SHP77 treated with DMSO at 0.1 percent for 48 hours (cell line): Measurements from ENCODE around the gene DNAJC5.
"Not testable (repeated sequence)": the region's sequence is repeated elsewhere in the genome, so short reads cannot be mapped to it uniquely, and the experiment has no call there.

Experiments used
- DNase-seq: peaks from one replicate; lab custom pipeline; 2025; lab: John Stamatoyannopoulos, UW

The DNAJC5 gene

DNA sequence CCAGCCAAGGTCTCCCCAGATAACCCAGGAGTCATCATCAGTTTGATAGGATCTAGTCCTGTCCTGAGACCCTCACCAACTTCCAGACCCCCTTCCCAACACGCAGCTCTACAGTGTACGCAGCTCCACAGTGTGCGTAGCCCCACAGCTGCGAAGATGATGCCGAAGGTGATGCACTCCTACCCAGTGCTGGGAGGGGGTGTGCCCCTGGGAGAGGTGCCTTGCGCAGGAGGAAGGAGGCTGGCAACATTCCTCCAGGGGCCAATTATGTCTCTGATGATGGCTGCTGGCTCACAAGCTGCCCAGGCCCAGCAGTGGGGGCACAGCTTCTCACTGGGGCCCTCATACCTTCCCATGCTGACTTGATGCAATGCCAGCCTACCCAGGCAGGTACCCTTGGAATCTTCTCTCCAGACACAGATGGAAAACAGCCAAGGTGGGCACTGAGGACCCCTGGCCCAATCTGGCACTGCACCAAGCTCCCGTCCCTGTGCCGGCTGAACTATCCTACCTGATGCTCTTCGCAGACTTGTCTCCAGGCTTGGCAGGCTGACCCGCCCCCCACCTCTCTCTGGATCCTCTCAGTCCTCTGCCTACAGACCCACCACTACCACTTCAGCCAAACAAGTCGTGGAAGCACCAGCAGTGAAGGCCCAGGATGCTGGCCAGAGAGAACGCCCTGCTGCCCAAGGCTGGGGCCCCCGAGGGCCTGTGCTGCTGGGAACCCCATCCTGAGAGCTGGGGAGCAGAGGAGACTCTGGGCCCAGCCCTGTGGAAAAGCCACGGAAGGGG lies 73.4 kb downstream of the DNAJC5 start:
- no peak for DNase-seq

- no peak for DNase-seq
Measured at GRCh38 chr20:63968928-63969760, 74.2 kb downstream of the DNAJC5 start.

- no peak for DNase-seq
Measured at GRCh38 chr20:63969838-63970713, 75.2 kb downstream of the DNAJC5 start, which contains the start of gene ZNF512B. Gene ZNF512B, minus strand, starts transcription at chr20:63969930. Its CDS starts 1,980 bp downstream, at chr20:63967950.

- no peak for DNase-seq
Measured at GRCh38 chr20:63970714-63971431, 75.9 kb downstream of the DNAJC5 start.

DNA sequence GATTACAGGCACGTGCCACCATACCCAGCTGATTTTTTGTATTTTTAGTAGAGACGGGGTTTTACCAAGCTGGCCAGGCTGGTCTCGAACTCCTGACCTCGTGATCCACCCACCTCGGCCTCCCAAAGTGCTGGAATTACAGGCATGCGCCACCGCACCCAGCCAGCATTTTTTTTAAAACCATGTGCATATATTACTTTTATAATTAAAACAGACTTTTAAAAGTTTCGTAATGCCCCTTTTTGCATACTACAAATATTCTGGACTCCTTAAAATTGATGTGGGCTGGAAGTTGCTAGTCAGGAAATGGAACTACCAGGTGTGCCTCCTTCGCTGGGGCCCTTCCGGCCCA lies 77.0 kb downstream of the DNAJC5 start:
- not testable (repeated sequence) for DNase-seq

DNA sequence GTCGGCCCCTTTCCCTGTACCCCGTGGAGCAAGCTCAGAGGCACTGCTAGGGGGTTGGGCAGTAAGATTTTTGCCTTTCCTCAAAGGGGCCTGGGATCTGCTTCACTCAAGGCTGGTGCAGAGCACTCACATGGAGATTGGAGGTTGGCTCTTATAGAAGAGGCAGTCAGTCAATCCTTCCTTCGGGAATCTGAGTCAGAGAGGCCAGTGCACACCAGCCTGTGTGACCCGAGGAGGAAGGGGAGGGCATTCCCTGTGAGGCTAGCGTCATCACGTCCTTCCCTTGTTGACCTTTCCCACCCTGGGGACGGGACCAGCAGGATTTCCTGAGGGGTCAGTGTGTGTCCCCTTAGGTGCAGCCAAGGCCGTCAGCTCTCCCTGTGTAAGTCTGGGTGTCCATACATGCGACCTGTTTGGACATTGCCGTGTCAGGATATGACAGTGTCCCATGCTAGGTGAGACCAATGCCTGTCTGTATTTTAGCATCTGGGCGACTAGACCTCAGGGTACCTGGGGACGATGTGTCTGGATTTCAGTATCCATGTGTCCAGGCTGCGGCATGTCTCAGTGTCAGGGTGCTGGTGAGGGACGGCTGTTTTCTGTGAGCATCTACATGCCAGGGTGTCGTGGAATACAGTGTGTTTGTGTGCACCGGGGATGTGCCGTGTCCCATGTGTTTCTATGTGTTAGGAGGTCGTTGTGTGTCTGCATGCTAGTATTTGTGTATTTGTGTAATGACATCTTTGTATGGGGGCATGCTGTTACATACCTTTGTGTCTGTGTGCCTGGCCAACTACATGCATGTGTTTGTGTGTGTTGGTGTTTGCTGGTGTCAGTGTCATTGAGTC lies 77.6 kb downstream of the DNAJC5 start:
- DNase-seq: no peak

DNA sequence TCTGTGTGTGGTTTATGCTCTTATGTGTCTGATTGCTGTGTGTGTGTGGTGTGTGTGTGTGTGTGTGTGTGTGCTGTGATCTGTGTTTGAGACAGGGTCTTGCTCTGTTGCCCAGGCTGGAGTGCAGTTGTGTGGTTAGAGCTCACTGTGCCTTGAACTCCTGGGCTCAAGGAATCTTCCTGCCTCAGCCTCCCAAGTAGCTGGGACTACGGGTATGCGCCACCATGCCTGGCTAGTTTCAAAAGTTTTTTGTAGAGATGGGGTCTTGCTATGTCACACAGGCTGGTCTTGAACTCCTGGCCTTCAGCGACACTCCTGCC lies 78.2 kb downstream of the DNAJC5 start:
- DNase-seq: no peak

DNA sequence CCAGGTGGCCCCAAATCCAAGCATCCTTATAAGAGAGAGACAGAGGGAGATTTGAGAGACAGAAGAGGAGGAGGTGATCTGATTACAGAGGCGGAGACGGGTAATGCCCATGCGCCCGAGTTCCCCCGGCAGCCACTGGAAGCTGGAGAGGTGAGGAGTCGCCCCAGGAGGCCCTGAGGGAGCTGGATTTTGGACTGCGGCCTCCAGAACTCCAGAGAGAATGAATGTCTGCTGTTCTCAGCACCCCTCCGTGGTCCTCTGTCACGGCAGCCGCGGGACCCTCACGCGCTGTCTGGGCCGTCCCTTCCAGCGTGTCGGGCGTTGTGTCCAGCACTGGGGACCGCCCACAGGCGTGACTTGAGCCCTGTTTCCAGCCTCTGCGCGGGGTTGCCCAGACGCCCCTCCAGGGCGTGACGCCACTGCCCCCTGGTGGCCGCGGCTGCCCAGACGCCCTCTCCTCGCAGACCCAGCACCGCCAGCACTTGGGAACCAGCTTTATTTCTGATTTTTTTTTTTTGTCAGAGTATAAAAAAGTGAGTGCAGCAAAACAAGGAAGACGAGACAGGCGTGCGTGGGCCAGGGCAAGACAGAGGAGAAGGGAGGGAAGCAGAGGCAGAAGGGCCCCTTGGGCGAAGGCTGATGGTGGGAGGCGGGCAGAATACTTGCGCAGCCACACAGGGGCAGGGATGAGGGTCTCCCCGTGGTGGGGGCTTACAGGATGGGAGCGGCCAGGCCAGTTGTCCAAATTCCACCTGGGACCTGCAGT lies 78.9 kb downstream of the DNAJC5 start:
- DNase-seq: peak; percentile 27

- peak; percentile 94 for DNase-seq
Measured at GRCh38 chr20:63974402-63975200, 79.7 kb downstream of the DNAJC5 start.

DNA sequence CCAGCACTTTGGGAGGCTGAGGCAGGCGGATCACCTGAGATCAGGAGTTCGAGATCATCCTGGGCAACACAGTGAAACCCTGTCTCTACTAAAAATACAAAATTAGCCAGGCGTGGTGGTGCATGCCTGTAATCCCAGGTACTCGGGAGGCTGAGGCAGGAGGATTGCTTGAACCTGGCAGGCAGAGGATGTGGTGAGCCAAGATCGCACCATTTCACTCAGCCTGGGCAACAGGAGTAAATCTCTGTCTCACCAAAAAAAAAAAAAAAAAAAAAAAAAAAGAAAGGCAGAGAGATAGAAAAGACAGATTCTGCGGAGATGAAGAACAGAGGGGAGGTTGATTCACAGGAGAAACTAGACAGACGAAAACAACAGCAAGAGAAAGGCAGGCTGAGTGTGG lies 81.6 kb downstream of the DNAJC5 start:
- DNase-seq: not testable (repeated sequence)

DNA sequence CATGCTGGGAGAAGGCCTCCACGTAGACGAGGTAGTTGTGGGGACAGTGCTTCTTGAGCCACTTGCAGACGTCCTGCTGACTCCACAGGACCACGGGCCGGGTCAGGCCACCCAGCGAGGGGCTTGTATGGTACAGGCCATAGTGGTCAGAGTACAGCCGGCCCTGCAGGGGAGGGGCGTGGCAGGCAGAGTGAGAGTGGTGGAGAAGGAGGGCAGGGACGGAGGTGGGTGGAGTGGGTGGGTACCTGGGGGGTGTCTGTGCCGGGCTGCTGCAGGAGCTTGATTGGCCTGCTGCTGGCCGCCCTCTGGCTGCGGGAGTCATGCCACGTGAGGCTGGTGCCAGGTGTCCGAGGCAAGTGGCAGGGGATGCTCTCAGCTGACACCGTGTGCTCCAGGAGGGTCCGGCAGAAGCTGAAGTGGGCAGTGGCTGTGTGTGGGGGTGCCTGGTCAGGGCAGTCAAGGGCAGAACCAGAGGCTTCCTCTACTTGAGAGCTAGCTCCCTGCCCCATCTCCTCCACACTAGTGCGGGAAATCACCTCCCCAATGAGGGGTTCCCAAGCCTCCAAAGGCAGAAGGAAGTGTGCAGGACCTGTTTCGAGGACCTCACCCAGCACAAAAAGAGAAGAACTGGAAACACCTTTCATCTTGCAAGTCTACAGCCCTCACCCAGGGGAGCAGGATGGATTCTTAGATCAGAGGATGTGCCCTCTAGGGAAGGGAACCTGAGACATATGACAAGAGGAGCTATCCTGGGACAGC lies 82.2 kb downstream of the DNAJC5 start:
- no peak for DNase-seq

- DNase-seq: no peak
Measured at GRCh38 chr20:63977739-63978276, 82.9 kb downstream of the DNAJC5 start.

DNA sequence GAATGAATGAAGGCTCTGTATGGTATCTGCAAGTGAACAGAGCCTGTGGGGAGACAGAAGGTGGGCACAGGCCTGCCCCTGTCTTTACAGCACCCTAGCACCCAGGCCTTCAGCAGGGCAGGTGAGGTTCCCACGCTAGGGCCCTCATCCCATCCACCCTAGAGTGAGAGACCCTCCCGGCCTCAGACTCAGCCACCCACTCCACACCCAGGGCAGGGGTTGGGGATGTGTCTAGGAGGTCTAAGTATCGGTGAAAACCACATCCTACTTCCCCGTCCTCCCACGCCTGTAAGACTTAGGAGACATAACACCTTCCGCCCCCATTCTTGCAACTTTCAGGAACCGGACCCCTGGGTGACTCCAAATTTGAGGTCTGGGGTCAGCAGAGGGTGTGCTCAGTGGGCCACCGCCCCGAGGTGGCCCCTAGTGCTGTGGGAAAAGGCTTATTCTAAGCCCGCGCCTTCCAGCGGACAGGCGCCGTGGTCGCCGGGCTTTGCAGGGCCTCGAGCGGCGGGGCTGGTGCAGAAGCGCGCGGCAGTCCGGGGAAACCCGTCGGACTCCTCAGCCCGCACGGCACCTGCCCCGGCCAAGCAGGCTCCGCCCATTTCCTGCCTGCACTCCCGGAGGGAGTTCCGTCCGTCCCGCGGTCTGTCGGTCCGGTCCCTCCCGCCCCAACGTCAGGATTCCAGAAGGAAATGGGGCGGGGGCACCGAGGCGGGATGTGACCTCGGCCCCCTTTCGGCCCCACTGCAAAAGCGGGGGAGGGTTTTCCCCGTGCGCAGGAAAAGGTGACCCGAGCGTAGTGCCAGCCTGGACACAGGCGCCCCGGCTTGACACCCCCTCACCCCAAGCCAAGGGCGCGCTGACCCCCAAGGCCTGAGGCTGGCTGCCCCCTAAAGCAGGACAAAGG lies 83.6 kb downstream of the DNAJC5 start:
- DNase-seq: peak; percentile 77

DNA sequence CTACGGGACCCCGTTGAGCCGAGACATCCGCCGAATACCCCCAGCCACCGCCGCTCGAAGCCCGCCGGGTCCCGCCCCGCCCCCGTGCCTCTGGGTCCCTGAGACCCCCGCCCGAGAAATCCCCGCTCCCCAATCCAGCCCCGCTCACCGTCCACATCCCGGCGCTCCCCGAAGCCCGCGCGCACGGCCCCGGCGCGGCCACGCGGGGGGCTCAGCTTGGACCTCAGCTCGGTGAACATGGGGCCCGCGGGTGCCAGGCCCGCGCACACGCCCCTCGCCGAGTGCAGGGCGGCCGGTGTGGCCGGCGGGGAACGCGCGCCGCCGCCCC lies 84.3 kb downstream of the DNAJC5 start:
- DNase-seq: no peak

GRCh38 chr20:63979557-63980316 lies 84.8 kb downstream of the DNAJC5 start, which contains the start of gene SAMD10:
Gene SAMD10, minus strand, starts transcription at chr20:63979642. Its CDS starts 175 bp downstream, at chr20:63979467.
- peak; percentile 83 for DNase-seq

DNA sequence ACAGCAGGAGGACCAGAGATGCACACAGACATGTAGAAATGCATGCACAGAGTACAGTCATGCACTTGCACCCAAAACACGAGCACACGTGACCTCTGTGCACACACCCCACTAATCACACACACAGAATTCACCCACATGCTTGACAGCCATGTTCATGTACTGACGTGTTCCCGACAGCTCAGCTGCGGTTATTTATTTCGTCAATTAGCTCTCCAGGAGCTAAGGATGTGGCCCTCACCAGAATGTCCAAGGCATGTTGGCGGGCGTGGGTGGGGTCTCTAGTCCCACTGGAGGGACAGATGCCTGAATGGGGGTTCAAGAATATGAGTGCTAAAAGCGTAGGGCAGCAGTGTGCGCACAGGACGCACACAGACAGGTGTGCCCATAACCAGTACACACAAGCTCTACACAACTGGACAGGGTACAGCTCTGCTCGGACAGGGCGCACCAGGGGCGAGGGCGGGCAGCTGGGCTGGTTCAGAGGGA lies 85.4 kb downstream of the DNAJC5 start:
- no peak for DNase-seq
